GM18870 (cell line): ENCODE measurements around the gene TSPAN5.
"Not testable (repeated sequence)": the region's sequence is repeated elsewhere in the genome, so short reads cannot be mapped to it uniquely, and the experiment has no call there.

ENCODE experiments used
- ATAC-seq: cut with Tn5 transposase; IDR thresholded peaks from one replicate; pipeline ENCODE4 v1.9.1; 2021; ENCODE audit warnings: moderate library complexity; ENCODE audit not compliant: unreplicated experiment

TSPAN5 gene

GRCh38 chr4:98558471-98559169 is 99.8 kb downstream of the TSPAN5 start:
- ATAC-seq: no peak

GRCh38 chr4:98557194-98557892 is 101.1 kb downstream of the TSPAN5 start:
- no peak for ATAC-seq

DNA sequence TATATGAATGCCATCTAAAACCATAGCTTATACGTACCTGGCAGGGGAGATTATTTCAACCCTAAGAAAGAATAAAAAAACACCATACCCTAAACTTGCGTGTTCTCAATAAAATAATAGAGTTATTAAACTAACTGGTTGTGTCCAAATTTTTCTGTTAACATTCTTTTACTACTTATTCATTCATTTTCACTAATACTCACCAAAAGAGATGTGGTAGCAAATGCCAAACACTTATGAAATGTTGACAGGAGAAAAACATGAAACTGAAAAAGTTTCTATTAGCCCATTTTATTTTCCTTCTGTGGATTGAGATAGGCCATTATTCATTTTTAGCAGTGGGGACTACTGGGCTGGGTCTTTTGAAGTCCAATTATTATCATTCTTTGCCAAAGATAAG is 102.0 kb downstream of the TSPAN5 start:
- no peak for ATAC-seq

DNA sequence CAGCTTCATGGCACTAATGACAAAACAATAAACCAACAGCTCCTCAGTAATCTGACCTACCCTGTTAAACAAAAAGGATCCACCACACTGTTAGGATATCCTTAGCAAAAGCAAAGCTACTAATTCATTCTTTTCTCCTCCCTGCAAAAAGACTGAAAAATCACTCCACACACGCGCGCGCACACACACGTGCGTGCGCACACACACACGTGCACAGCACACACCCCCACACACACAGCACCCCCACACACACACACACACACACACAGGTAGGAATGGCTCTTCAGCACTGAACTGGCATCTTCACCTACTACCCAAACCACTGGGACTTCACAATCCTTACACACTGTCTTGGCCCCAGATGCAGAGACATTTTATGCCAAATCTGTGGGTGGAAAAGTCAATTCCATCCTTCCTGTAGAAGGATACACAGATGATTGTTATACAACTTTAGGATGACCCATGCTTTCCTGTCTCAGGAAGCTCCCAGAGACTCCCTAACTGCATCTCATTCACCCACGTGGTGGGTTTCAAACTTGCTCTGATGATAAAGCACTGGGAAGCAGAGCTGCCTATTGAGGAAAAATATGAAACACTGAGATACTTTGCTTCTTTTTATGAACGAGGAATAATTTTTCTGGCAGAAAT is 102.5 kb downstream of the TSPAN5 start:
- ATAC-seq: no peak

GRCh38 chr4:98546910-98547594 is 111.4 kb downstream of the TSPAN5 start:
- ATAC-seq: no peak

DNA sequence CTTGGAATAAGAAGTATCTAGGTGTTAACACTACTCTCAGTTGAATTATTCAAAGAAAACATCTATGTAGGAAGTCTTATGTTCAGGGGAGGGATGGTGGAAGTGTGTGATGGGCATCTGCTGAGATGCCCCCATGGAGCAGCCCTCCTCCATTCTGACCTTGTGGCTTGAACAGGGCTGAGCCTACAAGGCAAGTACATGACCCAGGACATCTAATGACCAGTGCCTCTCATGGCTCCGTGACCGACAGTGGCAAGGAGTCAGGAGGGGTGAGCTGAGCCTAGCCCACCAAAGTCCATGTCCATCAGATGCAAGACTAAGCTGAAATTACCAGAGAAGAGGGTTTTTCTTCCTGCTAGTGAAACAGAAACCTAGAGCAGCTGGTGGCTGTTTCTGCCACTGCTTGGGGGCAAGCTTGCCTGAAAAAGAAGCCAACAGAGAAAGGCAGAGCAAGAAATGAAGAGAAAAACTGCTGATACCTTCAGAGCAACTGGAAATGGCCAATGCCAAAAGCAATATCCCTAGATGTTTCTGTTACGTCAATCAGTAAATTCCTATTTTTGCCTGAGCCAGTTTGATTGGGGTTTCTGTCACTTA is 113.5 kb downstream of the TSPAN5 start:
- no peak for ATAC-seq

DNA sequence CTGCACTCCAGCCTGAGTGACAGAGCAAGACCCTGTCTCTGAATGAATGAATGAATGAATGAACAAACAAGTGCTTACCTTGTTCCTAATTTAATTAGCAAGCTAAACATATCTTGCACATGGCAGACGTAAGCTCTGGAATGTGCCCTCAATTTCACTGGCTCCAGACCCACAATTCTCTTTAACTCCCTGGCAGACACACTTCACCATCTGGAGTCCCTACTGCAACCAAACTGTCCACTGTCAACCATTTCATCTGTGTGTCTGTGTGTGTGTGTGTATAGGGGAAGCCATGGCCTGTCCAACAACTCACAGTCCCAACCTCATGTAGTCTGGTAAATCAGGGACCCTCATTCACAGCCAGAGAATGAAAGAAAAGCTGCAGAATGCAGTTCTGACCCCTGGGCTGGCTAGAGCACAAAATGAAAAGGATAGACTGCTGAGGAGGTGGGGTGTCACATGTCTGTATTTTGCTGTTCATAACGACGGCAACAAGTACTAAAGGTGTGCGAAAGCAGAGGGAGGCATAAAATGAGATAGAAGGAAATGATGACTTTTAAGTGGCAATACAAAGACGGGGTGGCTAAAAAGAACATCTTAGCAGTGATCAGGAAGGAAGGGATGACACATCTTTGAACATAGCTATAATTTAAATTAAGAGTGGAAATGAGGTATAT is 114.1 kb downstream of the TSPAN5 start:
- ATAC-seq: no peak

- no peak for ATAC-seq
Observed at GRCh38 chr4:98542011-98542410, 116.4 kb downstream of the TSPAN5 start.

- ATAC-seq: no peak
Observed at GRCh38 chr4:98540803-98541202, 117.6 kb downstream of the TSPAN5 start.

DNA sequence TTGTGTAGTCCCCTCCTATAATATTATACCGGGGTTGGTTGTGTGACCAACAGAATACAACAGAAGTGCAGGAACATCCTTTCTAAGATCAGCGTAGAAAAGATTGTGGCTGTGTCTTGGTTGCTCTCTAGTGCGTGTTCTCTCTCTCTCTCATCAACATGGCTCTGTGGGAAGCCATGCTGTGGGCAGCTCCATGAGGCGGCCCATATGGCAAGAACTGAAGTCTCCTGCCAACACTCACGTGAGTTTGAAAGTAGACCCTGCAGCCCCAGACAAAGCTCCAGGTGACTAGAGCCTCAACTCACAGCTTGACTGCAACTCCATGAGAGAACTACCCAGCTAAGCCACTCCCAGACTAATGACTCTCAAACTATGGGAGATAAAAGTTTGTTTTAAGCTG is 118.7 kb downstream of the TSPAN5 start:
- ATAC-seq: no peak

DNA sequence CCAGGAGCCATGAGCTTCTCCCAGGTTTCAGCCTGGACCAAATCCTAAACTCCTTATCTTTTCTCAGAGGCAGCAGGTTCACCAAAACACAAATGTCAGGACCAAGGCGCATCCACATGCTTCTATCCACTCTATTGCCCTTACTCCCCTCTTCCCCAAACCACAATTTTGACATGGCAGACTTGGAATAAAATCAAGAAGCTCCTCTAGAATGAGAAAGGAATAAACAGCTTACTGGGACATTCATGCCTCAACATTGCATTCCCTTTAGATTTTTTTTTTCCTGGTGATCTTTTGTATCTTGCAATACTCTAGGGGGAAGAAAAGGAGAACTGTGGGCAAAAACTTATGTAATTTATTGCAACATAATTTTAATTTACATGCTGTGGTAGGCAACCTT is 119.1 kb downstream of the TSPAN5 start:
- no peak for ATAC-seq

DNA sequence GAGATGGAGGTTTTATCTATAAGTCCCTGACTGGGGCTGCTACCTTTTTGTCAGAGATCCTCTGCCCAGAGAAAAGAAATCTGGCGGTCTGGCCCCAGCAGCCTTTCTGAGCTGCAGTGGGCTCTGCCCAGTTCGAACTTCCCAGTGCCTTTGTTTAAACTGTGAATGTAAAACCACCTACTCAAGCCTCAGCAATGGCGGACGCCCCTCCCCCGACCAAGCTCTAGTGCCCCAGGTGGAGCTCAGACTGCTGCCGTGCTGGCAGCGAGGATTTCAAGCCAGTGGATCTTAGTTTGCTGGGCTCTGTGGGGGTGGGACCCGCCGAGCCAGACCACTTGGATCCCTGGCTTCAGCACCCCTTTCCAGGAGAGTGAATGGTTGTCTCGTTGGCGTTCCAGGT is 121.8 kb downstream of the TSPAN5 start:
- ATAC-seq: no peak

GRCh38 chr4:98534146-98534545 is 124.3 kb downstream of the TSPAN5 start:
- not testable (repeated sequence) for ATAC-seq

DNA sequence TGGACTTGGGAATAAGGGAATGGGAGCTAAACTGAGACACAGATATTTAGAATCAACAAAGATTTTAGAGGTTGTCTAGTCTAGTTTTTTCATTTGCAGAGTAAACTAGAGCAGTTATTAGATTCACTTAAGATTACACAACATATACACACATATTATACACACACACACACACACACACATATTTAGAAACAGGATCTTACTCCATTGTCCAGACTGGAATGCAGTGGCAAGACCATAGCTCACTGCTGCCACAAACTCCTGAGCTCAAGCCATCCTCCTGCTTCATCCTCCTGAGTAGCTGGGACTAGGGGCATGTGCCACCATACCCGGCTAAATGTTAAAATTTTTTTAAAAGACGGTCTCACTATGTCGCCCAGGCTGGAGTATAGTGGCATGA is 127.8 kb downstream of the TSPAN5 start:
- ATAC-seq: no peak

DNA sequence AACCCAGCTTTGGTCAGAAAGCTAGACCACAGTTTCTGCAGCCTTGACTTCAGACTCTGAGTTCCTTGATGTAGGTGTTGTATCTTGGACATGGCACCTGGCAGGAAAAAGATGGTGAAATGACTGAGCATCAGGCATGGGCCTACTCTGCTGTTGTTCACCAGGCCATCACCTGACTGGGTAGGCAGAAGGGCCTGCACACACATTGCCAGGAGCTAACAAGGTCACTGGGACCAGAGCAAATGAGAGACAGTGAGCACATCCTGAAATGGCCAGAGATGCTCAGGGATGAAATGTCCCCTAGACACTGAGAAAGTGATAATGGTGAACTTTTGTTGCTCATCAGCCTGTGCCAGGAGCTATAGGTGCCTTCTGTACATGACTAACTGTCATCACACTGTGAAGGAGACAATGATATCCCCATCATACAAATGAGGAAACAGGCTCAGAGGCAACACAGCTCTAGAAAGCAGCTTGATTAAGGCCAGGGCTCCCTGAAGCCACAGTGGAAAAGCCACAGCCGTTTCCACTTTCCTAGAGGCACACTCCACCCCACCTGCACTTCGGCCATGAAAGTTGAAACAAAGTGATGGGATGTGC is 128.3 kb downstream of the TSPAN5 start:
- no peak for ATAC-seq

DNA sequence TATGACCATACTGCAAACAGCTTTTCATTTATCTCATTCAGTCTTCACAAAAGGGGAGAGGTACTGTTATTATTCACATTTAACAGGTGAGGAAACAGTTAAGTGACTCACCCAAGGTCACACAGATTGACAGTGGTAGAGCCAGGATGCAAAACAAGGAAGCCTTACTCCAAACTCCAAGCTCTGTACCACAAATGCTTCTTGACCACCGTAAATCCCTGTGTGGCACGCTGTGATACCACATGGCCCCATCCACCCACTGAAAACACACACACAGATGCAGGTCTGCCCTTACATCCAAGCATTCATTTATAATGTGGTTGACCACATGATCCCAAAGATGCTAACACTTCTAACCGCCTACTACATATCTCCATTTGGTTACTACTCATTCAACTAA is 129.5 kb downstream of the TSPAN5 start:
- no peak for ATAC-seq

DNA sequence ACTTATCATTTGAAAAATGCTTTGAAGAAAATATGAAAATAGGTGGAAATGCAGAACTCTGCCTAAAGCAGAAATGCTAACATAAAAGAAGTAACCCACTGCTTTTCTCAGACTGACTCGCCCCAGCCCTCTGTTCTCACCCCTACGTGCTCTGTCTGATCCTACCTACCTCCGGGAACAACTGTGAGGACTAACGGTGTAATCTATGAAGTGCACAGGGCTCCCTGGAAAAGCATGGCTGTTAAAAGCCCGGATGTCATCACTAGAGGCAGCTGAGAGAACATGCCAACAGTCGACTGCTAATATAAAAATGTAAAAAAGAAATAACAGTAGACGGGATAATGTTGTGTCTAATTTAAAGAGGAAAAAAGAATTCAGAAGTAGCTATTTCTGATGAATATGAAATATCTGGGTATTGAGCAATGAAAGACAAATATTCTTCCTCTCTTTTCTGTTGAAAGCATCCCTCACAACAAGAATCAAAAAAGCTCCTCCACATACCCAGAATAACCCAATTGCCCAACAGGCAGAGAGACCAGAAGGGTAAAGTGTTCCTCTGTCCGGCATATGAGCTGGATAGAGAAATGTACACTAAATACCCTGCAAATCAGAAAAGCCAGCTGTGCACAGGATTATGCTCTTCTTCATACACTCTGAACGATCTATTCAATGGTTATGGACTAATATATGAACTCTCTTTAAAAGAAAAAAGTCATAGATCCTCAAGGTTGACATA is 130.7 kb downstream of the TSPAN5 start:
- ATAC-seq: no peak

DNA sequence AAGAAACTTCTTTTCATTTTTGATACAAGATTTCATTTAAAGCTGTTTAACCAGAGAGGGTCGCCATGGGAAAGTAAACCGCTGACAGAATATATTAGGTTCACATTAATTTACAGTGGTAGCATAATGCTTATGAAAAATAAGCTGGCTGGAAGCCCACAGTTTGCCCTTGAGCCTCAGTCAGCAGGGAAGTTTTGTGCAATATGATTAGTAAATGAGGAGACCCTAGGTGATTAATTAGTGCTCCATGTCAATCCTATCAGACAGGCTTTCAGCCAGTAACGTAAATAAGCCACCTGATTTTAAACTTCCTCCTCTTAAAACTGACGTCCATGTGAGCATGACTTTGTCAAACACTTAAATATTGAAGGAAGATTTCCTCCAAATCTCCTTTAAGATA is 134.2 kb downstream of the TSPAN5 start:
- no peak for ATAC-seq

DNA sequence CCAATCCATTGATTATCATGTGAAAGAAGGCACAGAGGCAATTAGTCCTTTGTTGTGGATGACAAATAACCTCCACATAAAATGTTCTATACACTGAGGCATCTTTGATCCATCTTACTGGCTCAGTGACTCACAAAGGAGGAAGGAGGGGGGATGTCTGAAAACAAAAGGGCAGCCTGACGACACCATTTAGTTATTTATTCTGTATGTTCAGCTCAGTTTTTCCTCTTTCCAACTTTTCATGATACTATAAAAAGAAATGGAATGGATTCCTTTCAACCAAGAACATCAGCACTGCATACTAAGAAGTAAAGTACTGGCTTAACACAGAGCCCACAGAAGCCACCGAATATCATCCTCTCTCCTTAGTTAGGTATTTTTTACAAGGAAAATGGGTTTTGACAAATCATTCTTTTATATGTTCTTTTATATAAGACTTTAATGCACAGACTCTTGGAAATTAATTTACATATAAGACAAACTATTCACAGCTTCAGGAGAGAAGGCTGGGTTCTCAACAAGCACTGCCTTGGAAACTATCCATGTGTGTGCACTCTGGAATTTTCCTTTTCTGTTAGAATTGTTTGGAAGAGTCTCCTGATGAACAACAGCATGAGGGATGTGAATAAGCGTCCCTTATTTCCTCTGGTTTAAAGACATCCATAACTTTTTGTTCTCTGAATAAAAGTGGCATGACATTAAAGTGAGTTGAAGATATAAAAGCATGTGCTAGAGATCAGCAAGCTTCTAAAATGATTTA is 135.6 kb downstream of the TSPAN5 start:
- ATAC-seq: no peak
